A549 (cell line): ENCODE results near the gene ITGA2B. TPM values are rescaled to one million over a fixed set of nuclear protein-coding genes. Genes with fewer than 3 reads are reported as not detected.

Experiments used
- ATAC-seq, 2 experiments: fragments of 200-7000 bp in 1 of 2; fragments of >200 bp in 1 of 2; cut with Nextera tagmentation in 1 of 2; cut with Tn5 transposase in 1 of 2; 3 replicates each; pipeline versions ENCODE4 v1.8.0 to v1.9.1; 2018 to 2020; ENCODE audit warnings: mild to moderate bottlenecking in 1 of 2, moderate library complexity in 1 of 2
- CTCF ChIA-PET: fragments of 300-600 bp; sonication (Branson Sonifier 250); formaldehyde crosslinking; extraction: SDS; loops from one replicate; lab custom pipeline; 2021; ENCODE audit warnings: antibody characterized with exemption, inconsistent platforms; lab: Yijun Ruan, JAX
- POLR2A ChIA-PET: fragments of 350-600 bp; formaldehyde crosslinking; extraction: SDS; loops from one replicate; lab custom pipeline; 2021; ENCODE audit warnings: antibody characterized with exemption, inconsistent platforms; lab: Yijun Ruan, JAX
- DNase-seq, 2 experiments: peaks; one replicate each; pipeline versions ENCODE4 v3.0.0 to v3.0.0-alpha.2; 2011 to 2016; ENCODE audit warnings: low read depth in 1 of 2, low spot score in 1 of 2
- FAIRE-seq: peaks from 2 replicates; lab custom pipeline; 2011; peaks lifted over from hg19 to GRCh38; lab: Jason Lieb, UNC
- H3K27ac ChIP-seq, 2 experiments: fragments of >200 bp; sonication (Bioruptor Twin); formaldehyde crosslinking; 3 replicates each; pipeline ENCODE4 v1.5.1; 2016 to 2017
- H3K4me1 ChIP-seq: fragments of >200 bp; sonication (Bioruptor Twin); formaldehyde crosslinking; 3 replicates; pipeline ENCODE4 v1.6.1; 2016
- H3K4me2 ChIP-seq: fragments of >200 bp; sonication (Bioruptor Twin); formaldehyde crosslinking; 3 replicates; pipeline ENCODE4 v1.6.1; 2016
- H3K4me3 ChIP-seq: fragments of >200 bp; sonication (Bioruptor Twin); formaldehyde crosslinking; 3 replicates; pipeline ENCODE4 v1.5.1; 2016
- H3K9me3 ChIP-seq: fragments of >200 bp; sonication (Bioruptor Twin); formaldehyde crosslinking; 3 replicates; pipeline ENCODE4 v1.6.1; 2016
- CHD2 ChIP-seq: fragments of 150-350 bp; IDR thresholded peaks from 2 replicates; pipeline ENCODE4 v1.6.1; 2014; ENCODE audit warnings: low read length; ENCODE audit not compliant: partially characterized antibody
- CTCF ChIP-seq: fragments of >200 bp; sonication (Bioruptor Twin); formaldehyde crosslinking; IDR thresholded peaks from 3 replicates; pipeline ENCODE4 v1.5.1; 2016
- E2F6 ChIP-seq: IDR thresholded peaks from 2 replicates; pipeline ENCODE4 v1.6.1; 2012; ENCODE audit warnings: low read depth, borderline replicate concordance
- EHMT2 ChIP-seq: fragments of 200-600 bp; sonication (generic); IDR thresholded peaks from 2 replicates; pipeline ENCODE4 v1.6.1; 2016; ENCODE audit warnings: antibody characterized with exemption, low read depth, mild to moderate bottlenecking, moderate library complexity
- ELK1 ChIP-seq: fragments of 150-350 bp; IDR thresholded peaks from 2 replicates; pipeline ENCODE4 v1.6.1; 2014; ENCODE audit warnings: low read depth, mild to moderate bottlenecking, low read length
- FOXS1 ChIP-seq: fragments of 250-450 bp; sonication (Bioruptor Pico); IDR thresholded peaks from 2 replicates; pipeline ENCODE4 v1.5.0; 2020; ENCODE audit warnings: mild to moderate bottlenecking, moderate library complexity
- HEYL ChIP-seq: fragments of 250-450 bp; sonication (Bioruptor Pico); IDR thresholded peaks from 2 replicates; pipeline ENCODE4 v1.8.0; 2021; ENCODE audit warnings: mild to moderate bottlenecking, moderate library complexity
- HMGXB4 ChIP-seq: fragments of 250-450 bp; sonication (Bioruptor Pico); IDR thresholded peaks from 2 replicates; pipeline ENCODE4 v1.5.0; 2021; ENCODE audit warnings: mild to moderate bottlenecking, moderate library complexity, borderline replicate concordance
- HOXA7 ChIP-seq: fragments of 250-450 bp; sonication (Bioruptor Pico); IDR thresholded peaks from 2 replicates; pipeline ENCODE4 v1.5.0; 2020; ENCODE audit warnings: mild to moderate bottlenecking, moderate library complexity
- KDM1A ChIP-seq: fragments of 200-600 bp; sonication (generic); IDR thresholded peaks from 2 replicates; pipeline ENCODE4 v1.6.1; 2016; ENCODE audit warnings: low read depth, mild to moderate bottlenecking
- NPAS2 ChIP-seq: fragments of 250-450 bp; sonication (Bioruptor Pico); IDR thresholded peaks from 2 replicates; pipeline ENCODE4 v1.8.0; 2022; ENCODE audit warnings: mild to moderate bottlenecking, moderate library complexity, borderline replicate concordance
- PHF8 ChIP-seq: fragments of 200-600 bp; sonication (generic); IDR thresholded peaks from 2 replicates; pipeline ENCODE4 v1.6.1; 2016; ENCODE audit warnings: low read depth, mild to moderate bottlenecking, antibody characterized with exemption, moderate library complexity, borderline replicate concordance
- POLR2AphosphoS2 ChIP-seq: conservative IDR thresholded peaks from 2 replicates; pipeline ENCODE4 v1.6.1; 2012; ENCODE audit warnings: low read length, improper control_type of control experiment, inconsistent platforms
- RCOR1 ChIP-seq: fragments of 150-350 bp; IDR thresholded peaks from 2 replicates; pipeline ENCODE4 v1.6.1; 2014; ENCODE audit warnings: antibody characterized with exemption, low read length, low read depth
- WGBS: methylation state at CpG from one replicate; pipeline ENCODE4 v1.1.6; 2017; ENCODE audit errors: missing lambda C conversion rate; 5-methylcytosine and 5-hydroxymethylcytosine counted together
- polyA plus RNA-seq, 4 experiments: library from polyadenylated mRNA; depleted of rRNA in 3 of 4; stranded (reverse); fragments of >200 nt; fragmentation: RNase III in 1 of 4; extraction: RNeasy Plus Mini Kit Qiagen cat#74134 plus additional on column Dnase treatment in 1 of 4; gene quantifications; 2 replicates in 3 of 4; 3 replicates in 1 of 4; pipeline ENCODE4 v1.2.3, GENCODE V29; 2011 to 2017

ITGA2B gene
- polyA plus RNA-seq, 2 of the 4 experiments (the other 2 are of a cell fraction), result 1.3 to 4.1 TPM

- TF ChIP-seq E2F6, result no peak
These were observed 20.0 kb upstream of the ITGA2B start (continued) for GRCh38 chr17:44409309-44410028.

GRCh38 chr17:44408786-44409185 is 19.3 kb upstream of the ITGA2B start:
- Histone ChIP-seq H3K27ac (no peak overlapping the region), H3K4me3 (no peak overlapping the region), H3K9me3 (no peaks in the 10 kb centered on the region)
- ATAC-seq (no peak), FAIRE-seq (peak; percentile 13)
- POLR2A ChIA-PET, result no interaction called here
- 96% methylated on average over 4 of the region's 4 CpGs for WGBS
- CTCF ChIA-PET, result interaction anchor here (1.0 to 2.3 kb wide), 4 partner anchors 10 to 115 kb away, joined by 3 to 25 read pairs (median 3); no protein-coding TSS in a partner anchor
- TF ChIP-seq KDM1A (no peak), NPAS2 (CRISPR knock-in tag) (no peak)
- TF ChIP-seq, all 56 proteins: peak for 0
- DNase-seq, result no peak
- H3K4me1 ChIP-seq, result no peaks in the 10 kb centered on the region
- no peak overlapping the region for H3K4me2 ChIP-seq

GRCh38 chr17:44402564-44403172 is 13.2 kb upstream of the ITGA2B start:
- POLR2A ChIA-PET, result no interaction called here
- Histone ChIP-seq H3K27ac (no peak overlapping the region), H3K4me3 (no peak overlapping the region), H3K4me1 (no peaks in the 10 kb centered on the region), H3K9me3 (no peaks in the 10 kb centered on the region), H3K4me2 (no peak overlapping the region)
- TF ChIP-seq HOXA7 (no peak), ELK1 (no peak), HEYL (CRISPR knock-in tag) (no peak), CHD2 (no peak), HMGXB4 (CRISPR knock-in tag) (no peak), E2F6 (no peak), RCOR1 (no peak), EHMT2 (no peak), CTCF (no peak), PHF8 (no peak), POLR2AphosphoS2 (no peak), FOXS1 (no peak)
- ATAC-seq (no peak), DNase-seq (no peak), FAIRE-seq (peak; percentile 36)
- CTCF ChIA-PET, result interaction anchor here (1.0 to 7.4 kb wide), 7 partner anchors 9 to 236 kb away, joined by 4 to 62 read pairs (median 24); partner anchors contain the start of genes FAM171A2 and ITGA2B
- 94% methylated on average over 5 of the region's 5 CpGs for WGBS
